BLaER1 (cell line): ENCODE measurements around the gene NUDT8.

Source experiments
- H3K27ac ChIP-seq: shearing (Covaris generic); formaldehyde crosslinking; 2 replicates; pipeline ENCODE4 v1.8.1; 2022
- H3K27me3 ChIP-seq: shearing (Covaris generic); formaldehyde crosslinking; 2 replicates; pipeline ENCODE4 v1.8.1; 2022
- H3K36me3 ChIP-seq: shearing (Covaris generic); formaldehyde crosslinking; 2 replicates; pipeline ENCODE4 v1.8.1; 2022
- H3K4me1 ChIP-seq: shearing (Covaris generic); formaldehyde crosslinking; 2 replicates; pipeline ENCODE4 v1.8.1; 2022
- H3K4me2 ChIP-seq: shearing (Covaris generic); formaldehyde crosslinking; 2 replicates; pipeline ENCODE4 v1.8.1; 2022
- H3K4me3 ChIP-seq: shearing (Covaris generic); formaldehyde crosslinking; 2 replicates; pipeline ENCODE4 v1.8.1; 2022
- H3K9ac ChIP-seq: shearing (Covaris generic); formaldehyde crosslinking; 2 replicates; pipeline ENCODE4 v1.8.1; 2022
- H3K9me3 ChIP-seq: shearing (Covaris generic); formaldehyde crosslinking; 2 replicates; pipeline ENCODE4 v1.8.1; 2022
- H4K20me1 ChIP-seq: shearing (Covaris generic); formaldehyde crosslinking; 2 replicates; pipeline ENCODE4 v1.8.1; 2022
- Cebpa-rat ChIP-seq: shearing (Covaris generic); IDR thresholded peaks from 2 replicates; pipeline ENCODE4 v1.8.1; 2022

NUDT8 gene

GRCh38 chr11:67616431-67617242 is 13.1 kb downstream of the NUDT8 start:
- H3K36me3 ChIP-seq: peaks cover 19% of the 10 kb centered on the region
- peaks cover 47% of the 10 kb centered on the region for H3K4me1 ChIP-seq
- no peaks in the 10 kb centered on the region for H3K9me3 ChIP-seq
- H4K20me1 ChIP-seq: no peaks in the 10 kb centered on the region
- TF ChIP-seq Cebpa-rat: no peak
- H3K4me2 ChIP-seq: peak overlapping the region; percentile 97
- H3K27ac ChIP-seq: peak overlapping the region; percentile 62
- no peaks in the 10 kb centered on the region for H3K27me3 ChIP-seq
- peak overlapping the region; percentile 45; the same call in 1 of the 2 replicates for H3K9ac ChIP-seq
- no peak overlapping the region for H3K4me3 ChIP-seq

- Histone ChIP-seq H3K4me1 (peaks cover 52% of the 10 kb centered on the region), H3K9me3 (no peaks in the 10 kb centered on the region), H3K9ac (peak overlapping the region; percentile 45; the same call in 1 of the 2 replicates), H3K27ac (peak overlapping the region; percentile 62), H3K4me2 (peak overlapping the region; percentile 97), H3K27me3 (no peaks in the 10 kb centered on the region), H3K4me3 (no peak overlapping the region), H3K36me3 (peaks cover 26% of the 10 kb centered on the region), H4K20me1 (no peaks in the 10 kb centered on the region)
- no peak for TF ChIP-seq Cebpa-rat
These were observed 13.9 kb downstream of the NUDT8 start for GRCh38 chr11:67615728-67616430.

GRCh38 chr11:67614730-67615714 is 14.7 kb downstream of the NUDT8 start:
- Histone ChIP-seq H3K9me3 (no peaks in the 10 kb centered on the region), H4K20me1 (no peaks in the 10 kb centered on the region), H3K4me1 (peaks cover 52% of the 10 kb centered on the region), H3K9ac (peak overlapping the region; percentile 78), H3K4me3 (peak overlapping the region; percentile 53), H3K36me3 (peaks cover 35% of the 10 kb centered on the region), H3K27me3 (no peaks in the 10 kb centered on the region), H3K27ac (peak overlapping the region; percentile 94), H3K4me2 (peak overlapping the region; percentile 97)
- no peak for TF ChIP-seq Cebpa-rat

- TF ChIP-seq Cebpa-rat: no peak
- no peaks in the 10 kb centered on the region for H3K27me3 ChIP-seq
- H3K4me3 ChIP-seq: peak overlapping the region; percentile 53
- H3K9me3 ChIP-seq: no peaks in the 10 kb centered on the region
- peak overlapping the region; percentile 94 for H3K27ac ChIP-seq
- H3K36me3 ChIP-seq: peaks cover 43% of the 10 kb centered on the region
- H3K4me1 ChIP-seq: peaks cover 52% of the 10 kb centered on the region
- no peaks in the 10 kb centered on the region for H4K20me1 ChIP-seq
- H3K4me2 ChIP-seq: peak overlapping the region; percentile 97
- peak overlapping the region; percentile 78 for H3K9ac ChIP-seq
These were observed 15.6 kb downstream of the NUDT8 start for GRCh38 chr11:67613960-67614715.

- H3K9ac ChIP-seq: peak overlapping the region; percentile 40; the same call in 1 of the 2 replicates
These were observed 16.3 kb downstream of the NUDT8 start for GRCh38 chr11:67613313-67613959.

GRCh38 chr11:67612751-67613150 is 17.0 kb downstream of the NUDT8 start:
- peak overlapping the region; percentile 97 for H3K4me2 ChIP-seq
- H3K27me3 ChIP-seq: no peaks in the 10 kb centered on the region
- H3K27ac ChIP-seq: peak overlapping the region; percentile 80
- H4K20me1 ChIP-seq: no peaks in the 10 kb centered on the region
- H3K4me3 ChIP-seq: no peak overlapping the region
- H3K36me3 ChIP-seq: peaks cover 54% of the 10 kb centered on the region
- H3K4me1 ChIP-seq: peaks cover 61% of the 10 kb centered on the region
- no peaks in the 10 kb centered on the region for H3K9me3 ChIP-seq
- H3K9ac ChIP-seq: peak overlapping the region; percentile 40; the same call in 1 of the 2 replicates
- TF ChIP-seq Cebpa-rat: no peak

More at GRCh38 chr11:67613313-67613959, 16.3 kb downstream of the NUDT8 start:
- TF ChIP-seq Cebpa-rat: no peak
- peak overlapping the region; percentile 97 for H3K4me2 ChIP-seq
- H4K20me1 ChIP-seq: no peaks in the 10 kb centered on the region
- H3K36me3 ChIP-seq: peaks cover 50% of the 10 kb centered on the region
- H3K4me1 ChIP-seq: peaks cover 54% of the 10 kb centered on the region
- H3K4me3 ChIP-seq: no peak overlapping the region; the same call in 1 of the 2 replicates
- H3K27ac ChIP-seq: peak overlapping the region; percentile 80
- H3K9me3 ChIP-seq: no peaks in the 10 kb centered on the region
- no peaks in the 10 kb centered on the region for H3K27me3 ChIP-seq

GRCh38 chr11:67611704-67612587 is 17.8 kb downstream of the NUDT8 start:
- peaks cover 66% of the 10 kb centered on the region for H3K4me1 ChIP-seq
- peaks cover 54% of the 10 kb centered on the region for H3K36me3 ChIP-seq

More at GRCh38 chr11:67611704-67612587, 17.8 kb downstream of the NUDT8 start:
- Histone ChIP-seq H3K27ac (peak overlapping the region; percentile 80), H4K20me1 (peaks cover 5% of the 10 kb centered on the region; the same call in 1 of the 2 replicates), H3K4me3 (no peak overlapping the region), H3K4me2 (no peak overlapping the region), H3K9me3 (no peaks in the 10 kb centered on the region), H3K9ac (no peak overlapping the region), H3K27me3 (no peaks in the 10 kb centered on the region)
- no peak for TF ChIP-seq Cebpa-rat
